ENCODE results near the gene NPAS1.
"Not testable (repeated sequence)": the region's sequence is repeated elsewhere in the genome, so short reads cannot be mapped to it uniquely, and the experiment has no call there.

NPAS1 gene

DNA sequence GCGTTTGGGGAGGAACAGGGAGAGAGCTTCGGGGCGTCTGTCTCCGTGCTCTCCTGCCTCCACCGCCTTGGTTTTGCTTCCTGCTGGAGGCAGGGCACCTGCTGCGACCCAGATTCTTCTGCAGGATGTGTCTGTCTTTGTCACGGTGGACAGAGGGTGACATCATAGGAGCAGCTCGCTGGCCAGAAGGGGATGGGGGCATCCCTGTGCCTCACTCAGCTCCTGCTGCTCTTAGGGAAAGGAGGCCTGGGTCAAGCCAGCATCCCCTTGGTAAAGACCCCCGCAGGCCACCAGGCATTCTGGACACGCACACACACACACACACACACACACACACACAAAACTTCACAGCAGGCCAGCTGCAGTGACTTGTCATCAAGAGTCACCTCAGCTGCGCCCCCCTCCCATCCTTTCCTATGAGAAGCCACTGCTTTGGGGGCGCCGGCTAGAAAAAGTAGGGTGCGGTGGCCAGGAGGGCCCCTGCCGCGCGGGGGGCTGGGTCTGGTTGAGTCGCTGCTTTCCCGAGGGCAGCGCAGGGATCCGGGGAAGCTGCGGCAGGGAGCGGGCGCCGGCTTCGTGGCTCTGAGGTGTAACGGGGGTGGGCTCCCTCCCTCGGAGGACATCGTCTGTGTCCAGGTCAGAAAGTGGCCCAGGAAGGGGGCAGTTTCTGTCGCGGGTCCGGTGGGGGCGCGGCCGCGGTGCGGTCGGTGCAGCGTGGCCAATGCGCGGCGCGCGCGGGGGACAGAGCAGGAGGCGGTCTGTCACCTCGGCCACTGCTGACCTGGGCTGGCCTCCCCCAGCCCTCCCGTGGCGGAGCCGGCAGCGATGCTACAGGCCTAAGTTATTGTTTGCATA is 15.8 kb upstream of the NPAS1 start:
- H3K36me3 ChIP-seq: peaks cover 32 to 55% (median 40%) of the 10 kb centered on the region in 11 experiments

GRCh38 chr19:47005164-47005641 is 14.4 kb upstream of the NPAS1 start:
- peaks cover 33 to 53% (median 43%) of the 10 kb centered on the region in 11 experiments for H3K27me3 ChIP-seq

More for the DNA sequence above, 15.8 kb upstream of the NPAS1 start:
- H3K27me3 ChIP-seq: peaks cover 33 to 53% (median 43%) of the 10 kb centered on the region in 11 experiments
- H3K9me3 ChIP-seq (replicated peaks in 1 of 11): peaks cover 8 to 25% (median 16%) of the 10 kb centered on the region in 11 experiments; a peak in 20 of 22 replicates
- H3K4me3 ChIP-seq: no peak overlapping the region
- no peak overlapping the region for H3K9ac ChIP-seq
- H3K4me1 ChIP-seq: peaks cover 0 to 13% (median 0%) of the 10 kb centered on the region in 10 experiments; a peak in 2 of 20 replicates
- H4K20me1 ChIP-seq: peaks cover 17 to 67% (median 58%) of the 10 kb centered on the region in 11 experiments; a peak in 21 of 22 replicates
- H3K4me2 ChIP-seq: no peak overlapping the region
- no peak overlapping the region for H3K27ac ChIP-seq
- TF ChIP-seq Cebpa-rat (IDR thresholded peaks at IDR 0.05): no peak

GRCh38 chr19:47005873-47006272 is 13.8 kb upstream of the NPAS1 start:
- no peak for TF ChIP-seq Cebpa-rat (IDR thresholded peaks at IDR 0.05)
- H3K9me3 ChIP-seq (replicated peaks in 1 of 11): peaks cover 8 to 26% (median 18%) of the 10 kb centered on the region in 11 experiments; a peak in 20 of 22 replicates
- no peak overlapping the region for H3K4me3 ChIP-seq
- peaks cover 17 to 48% (median 43%) of the 10 kb centered on the region in 11 experiments; a peak in 21 of 22 replicates for H4K20me1 ChIP-seq
- H3K4me2 ChIP-seq: no peak overlapping the region
- peaks cover 33 to 49% (median 43%) of the 10 kb centered on the region in 11 experiments for H3K27me3 ChIP-seq
- peaks cover 12 to 35% (median 20%) of the 10 kb centered on the region in 11 experiments for H3K36me3 ChIP-seq
- H3K9ac ChIP-seq: no peak overlapping the region
- H3K27ac ChIP-seq: no peak overlapping the region
- peaks cover 0 to 13% (median 0%) of the 10 kb centered on the region in 10 experiments; a peak in 2 of 20 replicates for H3K4me1 ChIP-seq

More at GRCh38 chr19:47005164-47005641, 14.4 kb upstream of the NPAS1 start:
- H4K20me1 ChIP-seq: peaks cover 17 to 54% (median 47%) of the 10 kb centered on the region in 11 experiments; a peak in 21 of 22 replicates
- no peak overlapping the region for H3K4me3 ChIP-seq
- H3K4me2 ChIP-seq: no peak overlapping the region
- H3K9me3 ChIP-seq (replicated peaks in 1 of 11): peaks cover 8 to 26% (median 18%) of the 10 kb centered on the region in 11 experiments; a peak in 20 of 22 replicates
- H3K27ac ChIP-seq: no peak overlapping the region
- no peak overlapping the region for H3K9ac ChIP-seq
- H3K4me1 ChIP-seq: peaks cover 0 to 13% (median 0%) of the 10 kb centered on the region in 10 experiments; a peak in 2 of 20 replicates
- TF ChIP-seq Cebpa-rat (IDR thresholded peaks at IDR 0.05): no peak
- peaks cover 18 to 42% (median 26%) of the 10 kb centered on the region in 11 experiments for H3K36me3 ChIP-seq

- no peak for TF ChIP-seq Cebpa-rat (IDR thresholded peaks at IDR 0.05)
Measured at GRCh38 chr19:47006496-47006895, 13.1 kb upstream of the NPAS1 start.

DNA sequence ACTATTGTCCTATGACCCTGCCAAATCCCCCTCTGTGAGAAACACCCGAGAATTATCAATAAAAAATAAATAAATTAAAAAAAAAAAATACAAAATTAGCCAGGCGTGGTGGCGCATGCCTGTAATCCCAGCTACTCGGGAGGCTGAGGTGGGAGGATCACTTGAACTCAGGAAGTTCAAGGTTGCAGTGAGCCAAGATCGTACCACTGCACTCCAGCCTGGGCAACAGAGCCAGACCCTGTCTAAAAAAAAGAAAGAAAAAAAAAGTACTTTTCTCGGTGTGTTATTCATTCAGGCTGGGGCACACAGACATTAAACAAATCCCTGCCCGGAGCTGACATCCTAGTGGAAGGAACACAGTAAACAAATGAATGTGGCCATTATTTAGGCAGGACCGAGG is 9.1 kb upstream of the NPAS1 start:
- H3K36me3 ChIP-seq, H3K27ac ChIP-seq, H3K9ac ChIP-seq, H3K4me1 ChIP-seq, H3K4me2 ChIP-seq, H4K20me1 ChIP-seq, H3K4me3 ChIP-seq, H3K27me3 ChIP-seq: not testable (repeated sequence)
- H3K9me3 ChIP-seq (replicated peaks in 1 of 11): peaks cover 2 to 18% (median 11%) of the 10 kb centered on the region in 11 experiments; a peak in 20 of 22 replicates

More at GRCh38 chr19:47006496-47006895, 13.1 kb upstream of the NPAS1 start:
- Histone ChIP-seq H3K9me3 (replicated peaks in 1 of 11) (peaks cover 8 to 26% (median 18%) of the 10 kb centered on the region in 11 experiments; a peak in 20 of 22 replicates), H3K4me3 (no peak overlapping the region), H3K4me2 (no peak overlapping the region), H3K27me3 (peaks cover 29 to 43% (median 41%) of the 10 kb centered on the region in 11 experiments), H3K36me3 (peaks cover 5 to 29% (median 13%) of the 10 kb centered on the region in 11 experiments; a peak in 19 of 22 replicates), H3K27ac (no peak overlapping the region), H3K9ac (no peak overlapping the region), H4K20me1 (peaks cover 17 to 42% (median 37%) of the 10 kb centered on the region in 11 experiments; a peak in 21 of 22 replicates), H3K4me1 (peaks cover 0 to 13% (median 0%) of the 10 kb centered on the region in 10 experiments; a peak in 2 of 20 replicates)

DNA sequence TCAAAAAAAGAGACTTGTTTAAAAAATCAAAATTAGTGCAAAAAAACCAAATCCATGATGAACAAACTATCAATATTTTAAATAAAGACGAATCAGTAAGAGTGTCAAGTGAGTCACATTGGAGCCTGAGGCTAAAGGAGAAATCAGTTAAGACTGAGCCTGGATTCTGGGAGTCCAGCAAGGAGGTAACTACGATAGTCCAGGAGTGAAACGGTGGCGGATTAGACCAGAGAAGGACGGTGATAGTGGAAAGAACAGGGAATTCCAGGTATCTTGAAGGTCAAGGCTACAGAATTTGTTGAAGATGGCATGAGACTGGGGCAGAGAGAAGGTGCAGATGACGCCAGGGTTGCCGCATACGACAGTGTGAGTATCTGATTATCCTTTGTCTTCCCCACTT is 7.0 kb upstream of the NPAS1 start:
- Histone ChIP-seq H3K9ac (0 out of 22 replicates have a peak overlapping the region, but pooled peaks of 1 of the 11 experiments have one; percentile 2), H3K27ac (no peak overlapping the region), H3K36me3 (no peaks in the 10 kb centered on the region), H3K4me2 (peak overlapping the region in 1 of 11 experiments; percentile 57; a peak in 2 of 22 replicates), H3K27me3 (0 out of 22 replicates have a peak, but pooled peaks cover 0 to 2% (median 0%) of the 10 kb centered on the region in 11 experiments), H3K4me3 (no peak overlapping the region), H3K4me1 (peaks cover 0 to 7% (median 0%) of the 10 kb centered on the region in 10 experiments; a peak in 2 of 20 replicates), H3K9me3 (replicated peaks in 1 of 11) (peaks cover 0 to 14% (median 6%) of the 10 kb centered on the region in 11 experiments; a peak in 8 of 22 replicates), H4K20me1 (no peaks in the 10 kb centered on the region)
- TF ChIP-seq Cebpa-rat (IDR thresholded peaks at IDR 0.05): no peak

DNA sequence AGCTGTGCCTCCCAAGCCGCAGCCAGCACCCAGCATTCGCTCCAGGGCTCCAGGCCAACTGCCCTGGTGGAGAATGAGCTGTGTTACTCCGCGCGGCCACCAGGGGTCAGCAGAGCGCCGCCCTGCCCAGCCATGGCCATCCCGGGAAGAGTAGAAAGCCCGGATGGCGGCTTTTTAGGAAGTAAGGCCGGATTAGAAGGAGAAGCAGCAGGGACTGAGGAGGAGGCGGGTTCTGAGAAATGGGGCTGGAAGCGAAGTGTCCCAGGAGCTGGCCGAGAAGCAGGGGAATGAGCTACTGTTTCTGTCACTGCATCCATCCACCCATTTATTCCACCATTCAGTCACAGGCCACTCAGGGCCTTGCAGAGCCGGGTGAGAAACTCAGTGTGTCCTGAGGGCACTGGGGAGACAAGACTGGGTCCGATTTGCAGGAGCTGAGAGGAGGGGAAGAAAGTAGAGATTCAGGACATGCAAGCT is 6.6 kb upstream of the NPAS1 start:
- Histone ChIP-seq H3K9ac (no peak overlapping the region), H3K36me3 (no peaks in the 10 kb centered on the region), H3K9me3 (replicated peaks in 1 of 11) (peaks cover 0 to 11% (median 5%) of the 10 kb centered on the region in 11 experiments; a peak in 8 of 22 replicates), H3K4me2 (peak overlapping the region in 9 of 11 experiments; percentile 7 to 57 (median 39); a peak in 14 of 22 replicates), H3K27ac (no peak overlapping the region), H4K20me1 (no peaks in the 10 kb centered on the region), H3K4me3 (no peak overlapping the region), H3K4me1 (peaks cover 0 to 7% (median 0%) of the 10 kb centered on the region in 10 experiments; a peak in 2 of 20 replicates), H3K27me3 (peaks cover under 1 to 6% (median 2%) of the 10 kb centered on the region in 11 experiments; a peak in 15 of 22 replicates)
- TF ChIP-seq Cebpa-rat (IDR thresholded peaks at IDR 0.05): no peak

GRCh38 chr19:47018923-47019322 is 714 bp upstream of the NPAS1 start:
- Histone ChIP-seq H4K20me1 (peaks cover 0 to 46% (median 29%) of the 10 kb centered on the region in 11 experiments; a peak in 14 of 22 replicates), H3K36me3 (no peaks in the 10 kb centered on the region), H3K27me3 (peaks cover 59 to 65% (median 60%) of the 10 kb centered on the region in 11 experiments), H3K9ac (no peak overlapping the region), H3K4me1 (peaks cover 16 to 33% (median 23%) of the 10 kb centered on the region in 10 experiments; a peak in 19 of 20 replicates), H3K27ac (no peak overlapping the region), H3K4me3 (no peak overlapping the region), H3K9me3 (replicated peaks in 1 of 11) (no peaks in the 10 kb centered on the region), H3K4me2 (peak overlapping the region in 2 of 11 experiments; percentile 89 to 94; a peak in 3 of 22 replicates)
- TF ChIP-seq Cebpa-rat (IDR thresholded peaks at IDR 0.05): no peak
